Measurements from ENCODE around the gene DAB1.

The DAB1 gene

GRCh38 chr1:57116871-57117270 lies 307.0 kb downstream of the DAB1 start:
- TF ChIP-seq CTCF (IDR thresholded peaks at IDR 0.05; ENCODE audit: insufficient read depth, low read length, poor library complexity, severe bottlenecking) (no peak), EZH2phosphoT487 (conservative IDR thresholded peaks at IDR 0.05; ENCODE audit: low read length) (no peak)
- Histone ChIP-seq H4K20me1 (ENCODE audit: low read depth, low read length) (no peaks in the 10 kb centered on the region), H2AFZ (ENCODE audit: low read depth, low read length, severe bottlenecking) (no peak overlapping the region), H3K4me2 (ENCODE audit: low read depth, low read length, poor library complexity, severe bottlenecking) (no peak overlapping the region), H3K27ac (ENCODE audit: low read depth, low read length) (no peak overlapping the region), H3K9me3 (ENCODE audit: insufficient read depth, low read length) (no peaks in the 10 kb centered on the region), H3K79me2 (ENCODE audit: insufficient read depth, low read length) (no peaks in the 10 kb centered on the region), H3F3A (ENCODE audit: insufficient read depth) (no peaks in the 10 kb centered on the region), H3K36me3 (ENCODE audit: low read length) (no peaks in the 10 kb centered on the region), H3K9ac (ENCODE audit: low read length) (no peak overlapping the region), H3K9me2 (replicated peaks; ENCODE audit: insufficient read depth, low read length) (no peaks in the 10 kb centered on the region), H3K4me3 (ENCODE audit: insufficient read depth, low read length, poor library complexity, severe bottlenecking) (no peak overlapping the region), H3K27me3 (ENCODE audit: low read length) (no peaks in the 10 kb centered on the region)

- H3K27ac ChIP-seq (ENCODE audit: low read depth, low read length) = no peak overlapping the region
- H3K9me3 ChIP-seq (ENCODE audit: insufficient read depth, low read length) = no peaks in the 10 kb centered on the region
- H3K4me3 ChIP-seq (ENCODE audit: insufficient read depth, low read length, poor library complexity, severe bottlenecking) = no peak overlapping the region
- no peaks in the 10 kb centered on the region for H3K27me3 ChIP-seq (ENCODE audit: low read length)
- H3K9me2 ChIP-seq (replicated peaks; ENCODE audit: insufficient read depth, low read length) = no peaks in the 10 kb centered on the region
- no peak overlapping the region for H3K4me2 ChIP-seq (ENCODE audit: low read depth, low read length, poor library complexity, severe bottlenecking)
- H3K9ac ChIP-seq (ENCODE audit: low read length) = no peak overlapping the region
- no peaks in the 10 kb centered on the region for H3F3A ChIP-seq (ENCODE audit: insufficient read depth)
- H3K36me3 ChIP-seq (ENCODE audit: low read length) = no peaks in the 10 kb centered on the region
- no peak overlapping the region for H2AFZ ChIP-seq (ENCODE audit: low read depth, low read length, severe bottlenecking)
- TF ChIP-seq CTCF (IDR thresholded peaks at IDR 0.05; ENCODE audit: insufficient read depth, low read length, poor library complexity, severe bottlenecking) (no peak), EZH2phosphoT487 (conservative IDR thresholded peaks at IDR 0.05; ENCODE audit: low read length) (no peak)
- no peaks in the 10 kb centered on the region for H4K20me1 ChIP-seq (ENCODE audit: low read depth, low read length)
- H3K79me2 ChIP-seq (ENCODE audit: insufficient read depth, low read length) = no peaks in the 10 kb centered on the region
These were observed 308.7 kb downstream of the DAB1 start for GRCh38 chr1:57115030-57115614.

- no peaks in the 10 kb centered on the region for H3K9me2 ChIP-seq (replicated peaks; ENCODE audit: insufficient read depth, low read length)
- H3K4me2 ChIP-seq (ENCODE audit: low read depth, low read length, poor library complexity, severe bottlenecking) = no peak overlapping the region
- H3K9me3 ChIP-seq (ENCODE audit: insufficient read depth, low read length) = no peaks in the 10 kb centered on the region
- H3K9ac ChIP-seq (ENCODE audit: low read length) = no peak overlapping the region
- H3K27ac ChIP-seq (ENCODE audit: low read depth, low read length) = no peak overlapping the region
- H3K4me3 ChIP-seq (ENCODE audit: insufficient read depth, low read length, poor library complexity, severe bottlenecking) = no peak overlapping the region
- H2AFZ ChIP-seq (ENCODE audit: low read depth, low read length, severe bottlenecking) = no peak overlapping the region
- TF ChIP-seq EZH2phosphoT487 (conservative IDR thresholded peaks at IDR 0.05; ENCODE audit: low read length) (no peak), CTCF (IDR thresholded peaks at IDR 0.05; ENCODE audit: insufficient read depth, low read length, poor library complexity, severe bottlenecking) (no peak)
- H3K79me2 ChIP-seq (ENCODE audit: insufficient read depth, low read length) = no peaks in the 10 kb centered on the region
- no peaks in the 10 kb centered on the region for H4K20me1 ChIP-seq (ENCODE audit: low read depth, low read length)
- no peaks in the 10 kb centered on the region for H3K27me3 ChIP-seq (ENCODE audit: low read length)
- H3K36me3 ChIP-seq (ENCODE audit: low read length) = no peaks in the 10 kb centered on the region
- no peaks in the 10 kb centered on the region for H3F3A ChIP-seq (ENCODE audit: insufficient read depth)
These were observed 311.7 kb downstream of the DAB1 start for GRCh38 chr1:57112148-57112547.
